A549 (cell line): ENCODE measurements around the gene CLPX. TPM values are rescaled to one million over a fixed set of nuclear protein-coding genes. Genes with fewer than 3 reads are reported as not detected.

Experiments
- ATAC-seq, 2 experiments: fragments of 200-7000 bp in 1 of 2; fragments of >200 bp in 1 of 2; cut with Nextera tagmentation in 1 of 2; cut with Tn5 transposase in 1 of 2; 3 replicates each; pipeline versions ENCODE4 v1.8.0 to v1.9.1; 2018 to 2020; ENCODE audit warnings: mild to moderate bottlenecking in 1 of 2, moderate library complexity in 1 of 2
- CTCF ChIA-PET: fragments of 300-600 bp; sonication (Branson Sonifier 250); formaldehyde crosslinking; extraction: SDS; loops from one replicate; lab custom pipeline; 2021; ENCODE audit warnings: antibody characterized with exemption, inconsistent platforms; lab: Yijun Ruan, JAX
- POLR2A ChIA-PET: fragments of 350-600 bp; formaldehyde crosslinking; extraction: SDS; loops from one replicate; lab custom pipeline; 2021; ENCODE audit warnings: antibody characterized with exemption, inconsistent platforms; lab: Yijun Ruan, JAX
- DNase-seq, 2 experiments: peaks; one replicate each; pipeline versions ENCODE4 v3.0.0 to v3.0.0-alpha.2; 2011 to 2016; ENCODE audit warnings: low read depth in 1 of 2, low spot score in 1 of 2
- FAIRE-seq: peaks from 2 replicates; lab custom pipeline; 2011; peaks lifted over from hg19 to GRCh38; lab: Jason Lieb, UNC
- H3K27ac ChIP-seq, 2 experiments: fragments of >200 bp; sonication (Bioruptor Twin); formaldehyde crosslinking; 3 replicates each; pipeline ENCODE4 v1.5.1; 2016 to 2017
- H3K4me1 ChIP-seq: fragments of >200 bp; sonication (Bioruptor Twin); formaldehyde crosslinking; 3 replicates; pipeline ENCODE4 v1.6.1; 2016
- H3K4me2 ChIP-seq: fragments of >200 bp; sonication (Bioruptor Twin); formaldehyde crosslinking; 3 replicates; pipeline ENCODE4 v1.6.1; 2016
- H3K4me3 ChIP-seq: fragments of >200 bp; sonication (Bioruptor Twin); formaldehyde crosslinking; 3 replicates; pipeline ENCODE4 v1.5.1; 2016
- H3K9me3 ChIP-seq: fragments of >200 bp; sonication (Bioruptor Twin); formaldehyde crosslinking; 3 replicates; pipeline ENCODE4 v1.6.1; 2016
- BHLHE40 ChIP-seq: IDR thresholded peaks from 2 replicates; pipeline ENCODE4 v1.6.1; 2012; ENCODE audit warnings: low read depth, low read length, inconsistent platforms
- CBX2 ChIP-seq: fragments of 200-600 bp; sonication (generic); IDR thresholded peaks from 2 replicates; pipeline ENCODE4 v1.6.1; 2016; ENCODE audit warnings: low read depth, mild to moderate bottlenecking, borderline replicate concordance
- CEBPB ChIP-seq, 2 experiments: fragments of >200 bp in 1 of 2; sonication (Bioruptor Twin) in 1 of 2; formaldehyde crosslinking in 1 of 2; IDR thresholded peaks; 2 replicates each; pipeline ENCODE4 v1.6.1; 2012 to 2016
- CHD2 ChIP-seq: fragments of 150-350 bp; IDR thresholded peaks from 2 replicates; pipeline ENCODE4 v1.6.1; 2014; ENCODE audit warnings: low read length; ENCODE audit not compliant: partially characterized antibody
- ESRRA ChIP-seq: fragments of 150-350 bp; IDR thresholded peaks from 2 replicates; pipeline ENCODE4 v1.6.1; 2014; ENCODE audit warnings: mild to moderate bottlenecking, low read length, borderline replicate concordance
- FOSB ChIP-seq: fragments of 250-450 bp; sonication (Bioruptor Pico); IDR thresholded peaks from 2 replicates; pipeline ENCODE4 v1.5.0; 2020; ENCODE audit warnings: mild to moderate bottlenecking, moderate library complexity
- FOSL2 ChIP-seq, 2 experiments: fragments of 450-650 bp in 1 of 2; fragments of >200 bp in 1 of 2; sonication (Bioruptor Twin) in 1 of 2; formaldehyde crosslinking; IDR thresholded peaks; 2 replicates each; pipeline versions ENCODE4 v1.5.0 to v1.6.1; 2016 to 2020; ENCODE audit warnings: mild to moderate bottlenecking in 1 of 2, moderate library complexity in 1 of 2
- HDAC2 ChIP-seq: fragments of 200-600 bp; sonication (generic); IDR thresholded peaks from 2 replicates; pipeline ENCODE4 v1.6.1; 2016
- HEYL ChIP-seq: fragments of 250-450 bp; sonication (Bioruptor Pico); IDR thresholded peaks from 2 replicates; pipeline ENCODE4 v1.8.0; 2021; ENCODE audit warnings: mild to moderate bottlenecking, moderate library complexity
- JUN ChIP-seq, 2 experiments: fragments of >200 bp; sonication (Bioruptor Twin); formaldehyde crosslinking; IDR thresholded peaks; 2 replicates in 1 of 2; 3 replicates in 1 of 2; pipeline ENCODE4 v1.6.1; 2016 to 2017
- KDM5A ChIP-seq: fragments of 200-600 bp; sonication (generic); IDR thresholded peaks from 2 replicates; pipeline ENCODE4 v1.6.1; 2016; ENCODE audit warnings: antibody characterized with exemption, mild to moderate bottlenecking
- MAZ ChIP-seq: fragments of 150-350 bp; IDR thresholded peaks from 2 replicates; pipeline ENCODE4 v1.6.1; 2014; ENCODE audit warnings: antibody characterized with exemption, low read depth, low read length, borderline replicate concordance
- MYC ChIP-seq: IDR thresholded peaks from 2 replicates; pipeline ENCODE4 v1.6.1; 2012; ENCODE audit warnings: mild to moderate bottlenecking, inconsistent platforms, low read length, improper control_type of control experiment, borderline replicate concordance
- NFE2L2 ChIP-seq: fragments of 150-350 bp; conservative IDR thresholded peaks from 2 replicates; pipeline ENCODE4 v1.6.1; 2014; ENCODE audit warnings: low read length
- RAD21 ChIP-seq, 2 experiments: fragments of >200 bp in 1 of 2; sonication (Bioruptor Twin) in 1 of 2; formaldehyde crosslinking in 1 of 2; IDR thresholded peaks in 1 of 2; conservative IDR thresholded peaks in 1 of 2; 2 replicates in 1 of 2; 3 replicates in 1 of 2; pipeline ENCODE4 v1.6.1; 2012 to 2018; ENCODE audit warnings: inconsistent platforms in 1 of 2
- SMC3 ChIP-seq: fragments of >200 bp; sonication (Bioruptor Twin); formaldehyde crosslinking; IDR thresholded peaks from 3 replicates; pipeline ENCODE4 v1.6.1; 2018; ENCODE audit warnings: inconsistent platforms
- TP53 ChIP-seq: fragments of 250-450 bp; sonication (Bioruptor Pico); IDR thresholded peaks from 2 replicates; pipeline ENCODE4 v1.5.0; 2021; ENCODE audit warnings: mild to moderate bottlenecking, moderate library complexity
- ZFP36 ChIP-seq: fragments of 450-650 bp; IDR thresholded peaks from 2 replicates; pipeline ENCODE4 v1.6.1; 2014; ENCODE audit warnings: borderline replicate concordance; ENCODE audit not compliant: partially characterized antibody
- WGBS: methylation state at CpG from one replicate; pipeline ENCODE4 v1.1.6; 2017; ENCODE audit errors: missing lambda C conversion rate; 5-methylcytosine and 5-hydroxymethylcytosine counted together
- polyA plus RNA-seq, 4 experiments: library from polyadenylated mRNA; depleted of rRNA in 3 of 4; stranded (reverse); fragments of >200 nt; fragmentation: RNase III in 1 of 4; extraction: RNeasy Plus Mini Kit Qiagen cat#74134 plus additional on column Dnase treatment in 1 of 4; gene quantifications; 2 replicates in 3 of 4; 3 replicates in 1 of 4; pipeline ENCODE4 v1.2.3, GENCODE V29; 2011 to 2017
- TF ChIP-seq, protein P1 (sequence below): fragments of 250-450 bp; sonication (Bioruptor Pico); IDR thresholded peaks from 2 replicates; pipeline ENCODE4 v1.5.0; 2021; ENCODE audit warnings: mild to moderate bottlenecking, moderate library complexity, borderline replicate concordance
- TF ChIP-seq, protein P2 (sequence below): fragments of 200-600 bp; sonication (generic); IDR thresholded peaks from 2 replicates; pipeline ENCODE4 v1.6.1; 2016; ENCODE audit warnings: antibody characterized with exemption, mild to moderate bottlenecking, moderate library complexity

The CLPX gene
- polyA plus RNA-seq, 2 of the 4 experiments (the other 2 are of a cell fraction) = 55.4 to 113 TPM

DNA sequence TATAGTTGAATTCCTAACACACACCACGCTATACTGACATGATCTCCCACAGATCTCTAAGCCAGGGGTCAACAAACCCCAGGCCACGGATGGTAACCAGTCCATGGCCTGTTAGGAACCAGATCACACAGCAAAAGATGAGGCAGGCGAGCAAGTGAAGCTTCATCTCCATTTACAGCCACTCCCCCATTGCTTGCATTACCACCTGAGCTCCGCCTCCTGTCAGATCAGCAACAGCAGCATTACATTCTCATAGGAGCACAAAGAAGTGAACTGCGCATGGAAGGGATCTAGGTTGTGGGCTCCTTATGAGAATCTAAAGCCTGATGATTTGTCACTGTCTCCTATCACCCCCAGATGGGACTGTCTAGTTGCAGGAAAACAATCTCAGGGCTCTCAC, 54.2 kb downstream of the CLPX start:
- Histone ChIP-seq H3K4me2 (no peak overlapping the region), H3K4me3 (no peak overlapping the region), H3K9me3 (no peaks in the 10 kb centered on the region), H3K27ac (no peak overlapping the region), H3K4me1 (peaks cover 11% of the 10 kb centered on the region)
- ChIA-PET CTCF (interaction anchor here (1.0 kb wide), 1 partner anchor 76 kb away, joined by 3 read pairs; no protein-coding TSS in a partner anchor), POLR2A (interaction anchor here (0.6 kb wide), 1 partner anchor 195 kb away, joined by 4 read pairs; no protein-coding TSS in a partner anchor)
- FAIRE-seq (no peak), DNase-seq (peak in 1 of 2 experiments; percentile 24), ATAC-seq (no peak)
- 87% methylated on average over 5 of the region's 5 CpGs for WGBS
- TF ChIP-seq, protein P1, sequence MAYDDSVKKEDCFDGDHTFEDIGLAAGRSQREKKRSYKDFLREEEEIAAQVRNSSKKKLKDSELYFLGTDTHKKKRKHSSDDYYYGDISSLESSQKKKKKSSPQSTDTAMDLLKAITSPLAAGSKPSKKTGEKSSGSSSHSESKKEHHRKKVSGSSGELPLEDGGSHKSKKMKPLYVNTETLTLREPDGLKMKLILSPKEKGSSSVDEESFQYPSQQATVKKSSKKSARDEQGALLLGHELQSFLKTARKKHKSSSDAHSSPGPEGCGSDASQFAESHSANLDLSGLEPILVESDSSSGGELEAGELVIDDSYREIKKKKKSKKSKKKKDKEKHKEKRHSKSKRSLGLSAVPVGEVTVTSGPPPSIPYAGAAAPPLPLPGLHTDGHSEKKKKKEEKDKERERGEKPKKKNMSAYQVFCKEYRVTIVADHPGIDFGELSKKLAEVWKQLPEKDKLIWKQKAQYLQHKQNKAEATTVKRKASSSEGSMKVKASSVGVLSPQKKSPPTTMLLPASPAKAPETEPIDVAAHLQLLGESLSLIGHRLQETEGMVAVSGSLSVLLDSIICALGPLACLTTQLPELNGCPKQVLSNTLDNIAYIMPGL (CRISPR knock-in tag) = no peak
- TF ChIP-seq KDM5A (no peak), HDAC2 (no peak), CBX2 (no peak), JUN (IDR thresholded peaks at IDR 0.05) (no peak), SMC3 (no peak), ZFP36 (no peak), RAD21 (conservative IDR thresholded peaks at IDR 0.05 in 1 of 2, IDR thresholded peaks at IDR 0.05 in 1 of 2) (no peak), MAZ (no peak), FOSL2 (IDR thresholded peaks at IDR 0.05) (no peak), FOSL2 (CRISPR knock-in tag; IDR thresholded peaks at IDR 0.05) (no peak), BHLHE40 (no peak)

DNA sequence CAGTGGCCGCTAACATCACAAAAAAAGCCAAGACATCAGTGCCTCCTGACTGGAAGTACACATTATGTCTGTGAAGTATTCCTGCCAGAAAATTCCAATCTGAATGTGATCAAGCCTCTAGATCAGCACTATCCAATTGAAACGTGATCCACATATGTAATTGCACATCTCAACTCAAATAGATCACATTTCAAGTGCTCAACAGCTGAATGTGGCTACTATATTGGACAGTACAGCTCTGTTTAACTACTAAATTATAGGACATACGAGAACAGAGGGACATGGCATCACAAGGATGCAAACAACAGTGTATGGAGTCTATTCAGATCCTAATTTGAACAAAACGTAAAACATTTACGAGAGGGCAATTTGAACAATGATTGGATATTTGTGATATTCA, 69.6 kb downstream of the CLPX start:
- CTCF ChIA-PET = interaction anchor here (0.6 to 3.4 kb wide), 12 partner anchors 9 to 201 kb away, joined by 3 to 23 read pairs (median 4); no protein-coding TSS in a partner anchor
- no peak overlapping the region for H3K4me3 ChIP-seq
- H3K4me1 ChIP-seq = no peaks in the 10 kb centered on the region
- FAIRE-seq (no peak), DNase-seq (no peak), ATAC-seq (no peak)
- TF ChIP-seq HEYL (CRISPR knock-in tag) (no peak), CEBPB (IDR thresholded peaks at IDR 0.05) (no peak), CHD2 (no peak), FOSB (CRISPR knock-in tag) (no peak), ZFP36 (no peak), KDM5A (no peak), NFE2L2 (no peak)
- TF ChIP-seq, protein P2, sequence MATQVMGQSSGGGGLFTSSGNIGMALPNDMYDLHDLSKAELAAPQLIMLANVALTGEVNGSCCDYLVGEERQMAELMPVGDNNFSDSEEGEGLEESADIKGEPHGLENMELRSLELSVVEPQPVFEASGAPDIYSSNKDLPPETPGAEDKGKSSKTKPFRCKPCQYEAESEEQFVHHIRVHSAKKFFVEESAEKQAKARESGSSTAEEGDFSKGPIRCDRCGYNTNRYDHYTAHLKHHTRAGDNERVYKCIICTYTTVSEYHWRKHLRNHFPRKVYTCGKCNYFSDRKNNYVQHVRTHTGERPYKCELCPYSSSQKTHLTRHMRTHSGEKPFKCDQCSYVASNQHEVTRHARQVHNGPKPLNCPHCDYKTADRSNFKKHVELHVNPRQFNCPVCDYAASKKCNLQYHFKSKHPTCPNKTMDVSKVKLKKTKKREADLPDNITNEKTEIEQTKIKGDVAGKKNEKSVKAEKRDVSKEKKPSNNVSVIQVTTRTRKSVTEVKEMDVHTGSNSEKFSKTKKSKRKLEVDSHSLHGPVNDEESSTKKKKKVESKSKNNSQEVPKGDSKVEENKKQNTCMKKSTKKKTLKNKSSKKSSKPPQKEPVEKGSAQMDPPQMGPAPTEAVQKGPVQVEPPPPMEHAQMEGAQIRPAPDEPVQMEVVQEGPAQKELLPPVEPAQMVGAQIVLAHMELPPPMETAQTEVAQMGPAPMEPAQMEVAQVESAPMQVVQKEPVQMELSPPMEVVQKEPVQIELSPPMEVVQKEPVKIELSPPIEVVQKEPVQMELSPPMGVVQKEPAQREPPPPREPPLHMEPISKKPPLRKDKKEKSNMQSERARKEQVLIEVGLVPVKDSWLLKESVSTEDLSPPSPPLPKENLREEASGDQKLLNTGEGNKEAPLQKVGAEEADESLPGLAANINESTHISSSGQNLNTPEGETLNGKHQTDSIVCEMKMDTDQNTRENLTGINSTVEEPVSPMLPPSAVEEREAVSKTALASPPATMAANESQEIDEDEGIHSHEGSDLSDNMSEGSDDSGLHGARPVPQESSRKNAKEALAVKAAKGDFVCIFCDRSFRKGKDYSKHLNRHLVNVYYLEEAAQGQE = no peak
- WGBS = 82% methylated on average over 5 of the region's 5 CpGs
- H3K4me2 ChIP-seq = no peak overlapping the region
- POLR2A ChIA-PET = interaction anchor here (1.2 kb wide), 1 partner anchor 70 kb away, joined by 3 read pairs; the partner anchor contains the start of gene CLPX
- no peaks in the 10 kb centered on the region for H3K9me3 ChIP-seq
- H3K27ac ChIP-seq = no peak overlapping the region

DNA sequence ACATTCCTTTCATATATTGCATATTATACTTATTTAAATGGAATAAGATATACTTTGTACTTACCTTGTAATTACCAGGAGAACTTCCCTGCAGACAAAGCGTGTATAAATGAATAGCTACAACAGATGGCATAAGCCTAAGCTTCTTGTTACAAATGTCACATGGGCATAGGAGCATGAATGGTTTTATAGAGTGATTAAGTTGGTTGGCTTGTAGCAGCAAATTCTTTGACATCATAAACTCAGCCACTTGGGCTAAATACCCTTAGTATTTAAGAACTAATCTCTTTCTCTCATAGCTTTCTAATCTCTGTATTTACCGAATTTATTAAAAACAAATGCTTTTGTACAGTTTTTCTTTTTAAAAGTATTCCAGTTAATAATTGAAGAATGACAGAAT, 70.1 kb downstream of the CLPX start, which contains the start of gene UBAP1L:
Gene UBAP1L, minus strand, starts transcription at position 115 of the 400 bp plus-strand sequence. CDS start 8,985 bp downstream, outside the sequence.
- no peak for TF ChIP-seq FOSB (CRISPR knock-in tag)
- TF ChIP-seq ESRRA = no peak
- TF ChIP-seq MYC = no peak
- no peak for TF ChIP-seq TP53 (CRISPR knock-in tag)
- TF ChIP-seq, all 56 proteins: peak for 0
- ChIA-PET CTCF (interaction anchor here (1.1 to 3.4 kb wide), 11 partner anchors 8 to 81 kb away, joined by 3 to 23 read pairs (median 4); no protein-coding TSS in a partner anchor), POLR2A (interaction anchor here (1.2 kb wide), 1 partner anchor 70 kb away, joined by 3 read pairs; the partner anchor contains the start of gene CLPX)
- Histone ChIP-seq H3K27ac (no peak within 1 kb of the TSS), H3K4me3 (no peak within 1 kb of the TSS), H3K4me2 (no peak within 1 kb of the TSS), H3K9me3 (no peaks in the 10 kb centered on the region), H3K4me1 (no peaks in the 10 kb centered on the region)
- WGBS = 88% methylated on average over 2 of the region's 2 CpGs
- no peak for ATAC-seq
- no peak for FAIRE-seq
- no peak for DNase-seq
